Measurements from ENCODE around the gene APIP.

Gene APIP, protein sequence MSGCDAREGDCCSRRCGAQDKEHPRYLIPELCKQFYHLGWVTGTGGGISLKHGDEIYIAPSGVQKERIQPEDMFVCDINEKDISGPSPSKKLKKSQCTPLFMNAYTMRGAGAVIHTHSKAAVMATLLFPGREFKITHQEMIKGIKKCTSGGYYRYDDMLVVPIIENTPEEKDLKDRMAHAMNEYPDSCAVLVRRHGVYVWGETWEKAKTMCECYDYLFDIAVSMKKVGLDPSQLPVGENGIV
- 7.7 to 7.8 reads per million in 2 donors for total RNA-seq

GRCh38 chr11:34916015-34916842, at the start of gene APIP, which contains the start of gene PDHX:
APIP (minus strand) TSS chr11:34916379; CDS start chr11:34916284, 95 bp downstream.
PDHX (plus strand) TSS chr11:34916618; CDS start chr11:34916656, 38 bp downstream.
- peak; percentile 81 to 99 (median 97) for DNase-seq

DNA sequence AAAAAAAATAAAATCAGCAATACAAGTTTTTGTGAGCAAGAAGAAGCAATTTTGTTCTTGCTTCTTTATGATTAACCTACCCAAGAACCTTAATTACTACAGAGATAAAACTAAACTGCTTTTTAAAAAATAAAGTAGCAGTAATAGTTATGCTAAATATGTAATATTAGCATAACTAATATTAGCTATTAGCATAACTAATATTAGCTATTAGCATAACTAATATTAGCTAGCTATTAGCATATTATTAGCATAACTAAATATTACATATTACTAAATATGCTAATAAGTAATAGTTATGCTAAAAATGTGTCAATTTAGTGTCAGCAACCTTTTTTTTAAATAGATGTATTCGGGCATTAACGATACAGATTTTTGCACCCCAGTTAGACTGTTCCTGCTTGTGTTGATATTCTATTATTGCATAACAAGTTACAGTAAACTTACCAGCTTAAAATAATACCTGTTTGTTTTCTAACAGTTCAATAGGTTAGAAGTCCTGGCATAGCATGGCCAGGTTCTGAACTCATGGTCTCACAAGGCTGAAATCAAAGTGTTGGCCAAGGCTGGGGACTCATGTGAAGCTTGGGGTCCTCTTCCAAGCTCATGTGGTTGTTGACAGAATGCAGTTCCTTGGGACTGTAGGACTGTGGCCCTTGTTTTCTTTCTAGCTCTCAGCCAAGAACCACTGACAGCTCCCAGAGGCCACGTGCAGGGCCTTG, 48.6 kb upstream of the APIP start:
- no peak for DNase-seq

DNA sequence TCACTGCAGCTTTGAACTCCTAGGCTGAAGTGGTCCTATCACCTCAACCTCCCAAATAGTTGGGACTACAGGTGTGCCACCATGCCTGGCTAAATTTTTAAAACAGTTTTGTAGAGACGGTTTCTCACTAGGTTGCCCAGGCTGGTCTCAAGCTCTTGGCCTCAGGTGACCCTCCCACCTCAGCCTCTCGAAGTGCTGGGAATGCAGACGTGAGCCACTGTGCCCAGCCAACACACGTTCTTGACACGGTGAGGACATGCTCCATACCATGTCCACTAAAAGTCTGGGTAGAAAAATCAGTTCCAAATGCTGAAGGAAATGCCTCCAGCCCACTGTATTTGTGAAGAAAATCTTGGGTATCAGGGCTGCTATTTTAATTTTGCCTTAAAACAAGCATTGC, 47.2 kb upstream of the APIP start:
- DNase-seq, result no peak

GRCh38 chr11:34962034-34962433, 45.9 kb upstream of the APIP start:
- DNase-seq, result no peak

- no peak for DNase-seq
These were observed 44.1 kb upstream of the APIP start for GRCh38 chr11:34960277-34960676.

DNA sequence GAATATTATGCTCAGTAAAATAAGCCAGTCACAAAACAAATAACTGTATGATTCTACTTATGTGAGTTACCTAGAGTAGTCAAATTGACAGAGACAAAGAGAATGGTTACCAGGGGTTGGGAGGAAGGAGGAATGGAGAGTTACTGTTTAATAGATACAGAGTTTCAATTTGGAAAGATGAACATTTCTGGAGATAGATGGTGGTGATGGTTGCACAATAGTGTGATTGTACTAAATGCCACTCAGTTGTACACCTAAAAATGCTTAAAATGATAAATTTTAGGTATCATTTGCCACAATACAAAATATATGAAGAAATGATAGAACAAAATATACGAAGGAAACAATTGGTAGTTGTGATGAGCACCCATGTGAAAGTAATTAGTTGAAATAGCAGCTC, 43.6 kb upstream of the APIP start:
- DNase-seq, result no peak

GRCh38 chr11:34957606-34958005, 41.4 kb upstream of the APIP start:
- DNase-seq, result no peak

GRCh38 chr11:34957206-34957605, 41.0 kb upstream of the APIP start:
- DNase-seq, result no peak

DNA sequence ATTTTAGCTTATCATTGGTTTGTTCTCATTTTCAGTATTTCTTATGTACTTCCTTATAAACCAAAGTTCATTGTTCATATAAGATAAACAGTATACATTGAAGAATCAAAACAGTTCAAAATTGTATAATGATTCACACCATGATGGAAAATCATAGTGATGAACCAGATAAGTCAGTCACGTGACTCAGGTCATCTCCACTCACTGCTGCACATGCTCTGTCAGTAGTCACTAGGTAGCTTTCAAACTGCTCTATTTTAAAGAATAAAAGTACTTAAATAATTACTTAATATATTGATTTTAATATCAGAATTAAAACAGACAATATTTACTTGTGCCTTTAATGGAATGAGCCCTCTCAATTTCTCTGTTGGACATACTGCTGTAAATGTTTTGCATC, 37.8 kb upstream of the APIP start:
- DNase-seq, result peak in 1 of 5 experiments; percentile 17

DNA sequence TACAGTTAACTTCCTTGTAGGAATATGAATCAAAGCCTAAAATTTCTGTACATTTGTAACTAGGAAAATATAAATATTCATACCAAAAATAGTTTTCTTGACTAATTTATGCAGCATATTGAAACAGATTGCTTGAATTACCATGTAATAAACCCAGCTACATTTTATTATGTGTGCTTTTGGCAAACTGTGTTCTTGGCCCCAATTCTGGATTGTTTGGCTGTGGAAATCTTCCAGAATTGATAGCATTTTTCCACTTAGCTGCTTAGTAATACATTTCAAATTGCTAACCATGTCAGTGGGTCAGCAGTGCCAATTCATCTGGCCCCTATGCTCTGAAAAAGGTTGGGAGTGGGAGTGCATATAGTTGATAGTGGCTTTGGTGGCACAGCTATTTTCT, 32.5 kb upstream of the APIP start:
- DNase-seq, result no peak

- no peak for DNase-seq
These were observed 28.5 kb upstream of the APIP start for GRCh38 chr11:34944692-34945091.

- no peak for DNase-seq
These were observed 25.5 kb upstream of the APIP start for GRCh38 chr11:34941688-34942087.

DNA sequence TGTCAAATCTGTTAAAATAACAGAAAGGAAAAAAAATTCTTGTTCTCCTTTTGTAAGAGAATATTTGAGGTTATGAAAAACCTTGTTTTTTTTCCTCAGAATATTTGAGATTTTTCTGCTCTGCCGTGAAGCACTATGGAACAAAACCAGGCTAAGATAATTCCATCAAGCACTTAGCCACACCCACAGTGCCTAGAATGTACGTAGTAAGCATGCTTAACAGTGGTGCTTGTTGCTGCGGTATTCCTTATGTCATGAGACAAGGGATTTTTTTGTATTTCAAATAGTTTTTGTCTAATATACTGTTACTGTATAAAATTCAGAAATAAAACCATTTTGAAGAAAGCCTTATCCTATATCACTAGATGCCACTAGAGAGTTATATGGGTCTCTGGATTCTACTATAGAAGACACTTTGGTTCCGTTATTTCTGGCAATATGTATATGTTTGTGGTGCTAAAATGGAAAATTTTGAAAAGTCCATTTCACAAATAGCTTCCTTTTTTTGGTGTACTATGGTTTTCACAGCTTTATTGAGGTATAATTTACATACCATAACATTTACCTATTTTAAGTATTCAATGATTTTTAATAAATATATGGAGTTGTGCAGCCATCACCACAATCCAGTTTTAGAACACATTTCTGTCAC, 24.0 kb upstream of the APIP start:
- DNase-seq, result no peak

- no peak for DNase-seq
These were observed 22.4 kb upstream of the APIP start for GRCh38 chr11:34938611-34939010.

GRCh38 chr11:34936945-34937629, 20.9 kb upstream of the APIP start:
- DNase-seq, result no peak

GRCh38 chr11:34929794-34930763, 13.9 kb upstream of the APIP start:
- DNase-seq, result no peak

GRCh38 chr11:34928960-34929680, 12.9 kb upstream of the APIP start:
- DNase-seq, result no peak

DNA sequence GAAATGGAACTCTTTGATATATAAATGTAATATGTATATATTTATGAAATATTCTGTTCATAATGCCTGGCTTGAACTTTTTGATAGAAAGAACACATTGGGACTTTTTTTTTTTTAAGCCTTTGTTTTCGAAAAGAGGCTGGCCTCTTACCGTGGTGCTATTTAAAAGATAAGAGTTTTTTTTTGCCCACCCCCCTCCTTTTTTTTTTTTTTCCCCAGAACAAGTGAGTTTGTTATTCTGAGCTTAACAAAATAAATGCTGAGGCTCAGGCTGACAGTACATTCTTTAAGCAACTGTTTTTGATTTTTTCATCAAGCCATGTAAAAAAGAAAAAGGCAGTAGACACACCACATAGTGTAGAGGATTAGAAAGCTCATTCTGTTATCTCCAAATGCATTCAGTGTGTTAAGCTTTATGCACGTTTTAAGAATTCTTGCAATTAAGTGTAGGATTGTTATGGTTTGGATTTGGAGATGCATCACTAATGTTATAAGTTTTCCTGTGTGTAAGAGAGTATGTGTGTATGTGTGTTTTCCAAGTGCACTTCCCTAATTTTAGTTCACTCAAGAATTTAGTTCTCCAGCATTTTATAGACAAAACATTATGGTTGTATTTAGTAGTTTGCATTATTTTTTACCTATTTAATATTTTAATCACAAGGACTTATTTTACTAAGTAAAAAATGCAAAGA, 12.2 kb upstream of the APIP start:
- no peak for DNase-seq

GRCh38 chr11:34926831-34927132, 10.6 kb upstream of the APIP start:
- no peak for DNase-seq

Measured in T-helper 2 cell (primary cell).